Amygdala (tissue), 56 donors: ENCODE results near the gene HDLBP.
A peak's percentile ranks its signal among the peaks of the same experiment; 100 is the strongest.
"Not testable (repeated sequence)": the region's sequence is repeated elsewhere in the genome, so short reads cannot be mapped to it uniquely, and the experiment has no call there.

ENCODE experiments used
- DNase-seq, 56 donors: peaks; one replicate each; lab custom pipeline; 2025; lab: John Stamatoyannopoulos, UW

Gene HDLBP

DNA sequence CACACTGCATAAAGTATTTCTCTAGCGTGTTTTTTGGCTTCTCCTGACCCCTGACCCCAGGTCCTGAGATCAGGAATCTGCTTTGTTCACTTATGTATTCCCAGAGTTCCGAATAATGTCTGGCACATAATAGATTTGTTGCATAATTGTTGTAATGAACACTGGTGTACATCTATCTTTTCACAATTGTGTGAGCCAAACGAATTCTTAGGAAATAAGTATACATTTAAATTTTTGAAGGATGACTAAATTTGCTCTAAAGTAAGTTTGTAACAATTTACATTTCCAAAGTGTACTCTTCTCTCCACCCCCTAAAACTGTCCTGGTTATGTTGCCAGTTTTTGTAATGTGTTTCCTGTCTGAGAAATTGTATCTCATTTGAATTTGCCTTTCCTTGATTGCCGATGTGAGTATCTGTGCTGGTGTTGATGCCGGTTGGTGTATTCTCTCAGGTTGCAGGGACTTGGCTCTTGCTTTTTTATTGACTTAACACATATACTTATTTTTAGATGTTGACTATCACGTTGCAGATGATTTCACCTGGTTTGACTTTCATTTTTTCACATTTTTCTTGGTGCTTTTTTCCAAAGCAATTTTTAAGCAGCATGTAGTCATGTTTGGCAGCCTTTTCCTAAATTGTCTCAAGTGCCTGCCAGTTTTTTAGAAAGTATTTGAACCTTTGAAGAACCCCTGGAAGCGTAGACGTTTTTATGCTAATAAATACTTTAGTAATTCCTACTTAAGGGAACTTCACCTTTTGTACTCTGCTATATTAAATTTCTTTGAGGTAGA is 24.6 kb upstream of the HDLBP start:
- DNase-seq = no peak

DNA sequence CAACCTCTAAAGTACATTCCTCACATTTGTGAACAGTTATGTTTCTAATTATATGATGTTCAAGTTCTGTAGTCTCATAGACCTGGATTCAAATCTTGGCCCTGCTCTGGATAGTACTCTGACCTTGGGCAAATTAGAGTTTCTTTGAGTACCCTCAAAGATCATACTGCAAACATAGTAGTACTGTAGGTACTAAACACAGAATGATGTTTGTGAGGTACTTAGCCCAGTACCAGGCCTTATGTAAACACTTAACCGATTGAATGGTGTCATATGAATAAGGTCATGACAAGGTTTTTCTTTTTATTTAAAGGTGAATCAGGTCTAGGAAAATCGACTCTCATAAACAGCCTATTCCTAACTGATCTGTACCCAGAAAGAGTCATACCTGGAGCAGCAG is 19.3 kb upstream of the HDLBP start:
- DNase-seq = no peak

DNA sequence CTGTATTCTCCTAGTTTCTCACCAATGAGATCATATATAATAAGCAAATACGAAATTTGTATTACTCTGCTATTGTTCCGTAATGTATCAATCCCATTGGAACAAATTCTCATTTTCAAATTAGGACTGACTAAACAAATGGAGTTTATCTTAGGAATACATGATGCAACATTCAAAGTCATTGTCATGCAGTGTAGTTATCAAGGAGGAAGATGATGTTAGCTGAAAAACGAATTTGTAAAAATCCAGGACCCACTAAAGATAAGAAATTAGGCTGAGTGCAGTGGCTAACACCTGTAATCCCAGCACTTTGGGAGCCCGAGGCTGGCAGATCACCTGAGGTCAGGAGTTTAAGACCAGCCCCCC is 15.1 kb upstream of the HDLBP start:
- DNase-seq = no peak

DNA sequence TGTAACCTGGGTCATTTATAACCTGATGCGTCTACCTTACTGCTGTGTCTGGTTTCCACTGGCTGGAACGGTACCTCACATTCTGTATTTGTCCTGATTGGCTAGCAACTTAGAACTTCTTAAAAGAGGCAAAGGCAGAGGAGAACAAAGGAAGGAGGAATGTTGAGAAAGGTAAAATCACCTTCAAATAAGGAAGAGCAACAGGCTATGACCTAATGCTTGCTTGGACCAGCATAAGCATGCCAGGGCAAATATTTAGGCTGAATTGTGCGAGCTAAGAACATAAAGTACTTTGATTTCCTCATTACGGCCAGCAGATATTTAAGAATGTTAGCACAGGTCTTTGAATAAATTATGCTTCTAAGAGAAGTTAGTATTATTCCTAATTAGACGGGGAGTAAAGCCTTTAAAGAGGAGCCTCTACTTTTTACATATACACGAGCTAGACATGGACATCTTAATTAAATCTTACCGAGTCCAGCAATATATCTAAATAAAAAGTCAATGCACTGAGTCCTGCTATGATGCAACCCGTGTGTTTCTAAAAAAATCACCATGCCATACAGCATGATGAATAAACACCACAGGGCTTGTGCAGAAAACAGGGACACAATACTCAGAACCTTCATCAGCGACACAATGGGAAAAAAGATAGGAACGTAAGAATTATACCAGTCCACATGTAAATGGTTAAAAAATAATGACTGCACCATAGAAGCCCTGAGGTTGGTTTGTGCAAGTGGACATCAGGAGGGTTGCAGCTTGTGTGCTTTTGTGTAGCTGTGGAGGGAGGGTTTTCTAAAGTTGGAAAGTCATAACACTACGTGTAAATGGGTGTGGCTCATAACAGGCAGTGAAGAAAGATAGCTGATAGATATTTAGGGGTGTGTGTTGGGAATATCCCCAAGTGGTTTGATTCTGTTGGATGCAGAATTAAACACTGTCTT is 14.5 kb upstream of the HDLBP start:
- no peak for DNase-seq

DNA sequence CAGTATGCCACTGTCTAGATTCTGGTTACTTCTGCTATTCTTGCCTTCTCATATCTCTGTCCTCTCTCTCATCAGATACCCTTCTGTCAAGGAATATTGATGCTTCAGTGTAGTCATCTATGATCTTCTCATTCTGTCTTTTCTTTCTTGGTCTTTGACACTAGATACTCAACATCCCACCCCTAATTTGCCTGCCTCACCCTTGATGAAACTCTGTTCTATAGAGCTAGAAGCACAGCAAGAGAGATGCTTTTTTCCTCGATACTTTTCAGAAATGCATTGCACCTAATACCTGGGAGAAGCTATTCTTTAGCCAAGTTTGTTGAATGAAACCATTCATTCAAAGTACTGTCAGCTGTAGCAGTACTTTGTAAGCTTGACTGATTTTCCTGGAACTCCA is 9.8 kb upstream of the HDLBP start:
- DNase-seq = no peak

DNA sequence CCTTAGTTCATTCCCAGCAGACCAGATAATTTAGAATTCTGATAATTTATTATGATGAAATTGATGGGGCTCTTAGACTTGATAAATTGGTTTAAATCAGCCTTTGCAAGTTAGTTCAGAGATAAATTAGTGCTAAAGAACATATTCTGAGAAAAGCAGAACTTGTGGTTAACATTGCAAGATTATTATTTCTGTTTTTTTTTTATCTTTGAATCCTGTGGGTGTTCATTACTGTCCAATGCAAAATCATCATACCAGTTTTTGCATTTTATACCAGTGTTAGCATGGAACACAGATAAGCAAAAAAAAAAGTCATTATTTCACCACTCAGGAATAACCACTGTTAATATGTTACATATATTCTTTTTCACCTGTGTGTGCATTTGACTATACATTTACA is 9.3 kb upstream of the HDLBP start:
- no peak for DNase-seq

DNA sequence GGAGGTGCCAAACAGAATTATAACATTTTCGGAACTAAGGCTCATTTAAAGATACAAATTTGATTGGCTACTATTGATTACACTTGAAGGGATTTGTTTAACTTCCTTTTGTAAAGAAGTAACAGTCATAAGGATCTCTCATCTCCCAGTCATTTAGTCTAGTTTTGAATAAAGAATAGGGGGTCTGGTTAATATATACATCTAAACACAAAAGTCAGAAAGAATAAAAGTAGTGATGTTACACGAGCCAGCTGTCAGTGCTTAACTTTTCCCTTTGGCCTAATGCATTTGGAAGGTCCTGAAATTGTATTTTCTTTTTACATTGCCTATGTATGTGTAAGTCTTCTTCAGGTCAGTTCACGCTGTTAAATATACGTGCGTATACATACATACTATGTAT is 8.3 kb upstream of the HDLBP start:
- no peak for DNase-seq

DNA sequence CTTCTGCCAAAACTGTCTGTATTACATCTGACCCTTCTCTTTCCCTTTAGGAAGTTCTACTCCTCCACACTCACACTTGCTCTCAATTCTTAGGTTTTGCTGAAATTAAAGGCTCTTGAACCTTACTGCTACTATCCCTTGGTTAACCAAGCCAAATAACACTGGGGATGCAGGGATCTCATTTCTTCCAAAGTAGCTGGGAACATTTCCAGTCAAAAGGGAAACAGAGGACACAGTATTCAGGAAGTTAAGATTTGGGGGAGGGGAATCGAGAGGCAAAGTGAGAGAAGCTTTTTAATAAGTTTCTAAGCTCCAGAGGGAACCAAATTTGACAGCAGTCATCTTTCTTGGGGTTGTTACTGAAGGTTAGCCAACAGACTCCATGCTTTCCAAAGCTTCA is 6.4 kb upstream of the HDLBP start:
- no peak for DNase-seq

DNA sequence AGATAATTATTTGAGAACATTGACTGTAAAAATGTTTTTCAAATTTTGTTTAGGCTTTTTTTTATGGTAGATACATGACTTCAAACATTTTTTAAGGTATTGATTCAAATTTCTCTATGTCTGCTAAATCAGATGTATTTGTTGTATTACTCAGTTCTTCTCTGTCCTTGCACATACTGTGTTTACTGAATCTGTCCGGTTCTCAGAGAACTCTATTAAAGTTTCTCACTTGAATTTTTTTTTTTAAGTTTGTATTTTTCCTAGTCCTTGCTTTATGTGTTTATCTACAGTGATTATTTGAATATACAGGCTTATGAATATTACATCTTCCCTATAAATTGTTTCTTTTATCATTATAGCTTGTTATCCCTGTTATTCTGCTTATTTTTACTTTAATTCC is 5.6 kb upstream of the HDLBP start:
- no peak for DNase-seq

DNA sequence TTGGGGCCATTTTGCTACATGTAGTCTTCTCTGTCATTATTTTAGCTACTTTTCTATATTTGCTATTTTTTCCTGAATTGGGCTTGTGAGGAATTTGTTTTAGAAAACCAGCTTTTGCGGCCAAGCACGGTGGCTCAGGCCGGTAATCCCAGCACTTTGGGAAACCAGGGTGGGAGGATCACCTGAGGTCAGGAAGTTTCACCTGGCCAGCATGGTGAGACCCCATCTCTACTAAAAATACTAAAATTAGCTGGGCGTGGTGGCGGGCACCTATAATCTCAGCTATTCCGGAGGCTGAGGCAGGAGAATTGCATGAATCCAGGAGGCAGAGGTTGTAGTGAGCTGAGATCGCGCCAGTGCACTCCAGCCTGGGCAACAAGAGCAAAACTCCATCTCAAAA is 4.9 kb upstream of the HDLBP start:
- DNase-seq = no peak

DNA sequence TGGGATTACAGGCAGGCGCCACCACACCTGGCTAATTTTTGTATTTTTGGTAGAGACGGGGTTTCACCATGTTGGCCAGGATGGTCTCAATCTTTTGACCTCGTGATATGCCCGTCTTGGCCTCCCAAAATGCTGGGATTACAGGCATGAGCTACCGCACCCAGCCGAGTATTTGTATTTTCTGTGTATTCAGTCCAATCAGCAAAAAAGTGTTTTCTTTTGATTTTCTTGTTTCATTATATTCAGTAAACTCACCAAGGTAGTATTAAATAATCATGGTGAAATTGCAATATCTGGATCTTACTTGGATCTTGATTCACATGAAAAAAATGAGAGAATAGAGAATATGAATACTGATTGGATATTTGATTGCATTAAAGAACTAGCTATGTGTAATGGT is 3.4 kb upstream of the HDLBP start:
- not testable (repeated sequence) for DNase-seq

DNA sequence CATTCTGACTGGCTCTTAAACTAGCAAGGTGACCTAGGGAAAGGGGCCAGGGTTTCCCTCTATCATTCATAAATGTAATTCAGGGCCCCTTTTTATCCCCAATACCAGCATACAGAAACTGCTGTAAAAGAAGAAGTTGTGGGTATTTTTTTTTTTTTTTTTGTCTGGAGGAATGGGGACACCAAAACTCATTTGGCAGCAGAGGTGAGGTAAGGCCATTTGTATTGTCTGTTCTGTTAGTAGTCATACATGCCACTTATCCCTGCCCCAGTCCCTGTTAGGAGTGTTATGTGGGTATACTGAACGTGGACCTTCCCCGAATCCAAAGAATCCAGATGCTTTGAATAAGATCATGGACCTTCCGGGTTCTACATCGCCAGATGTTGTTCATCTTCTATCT is 1.9 kb upstream of the HDLBP start:
- no peak for DNase-seq

DNA sequence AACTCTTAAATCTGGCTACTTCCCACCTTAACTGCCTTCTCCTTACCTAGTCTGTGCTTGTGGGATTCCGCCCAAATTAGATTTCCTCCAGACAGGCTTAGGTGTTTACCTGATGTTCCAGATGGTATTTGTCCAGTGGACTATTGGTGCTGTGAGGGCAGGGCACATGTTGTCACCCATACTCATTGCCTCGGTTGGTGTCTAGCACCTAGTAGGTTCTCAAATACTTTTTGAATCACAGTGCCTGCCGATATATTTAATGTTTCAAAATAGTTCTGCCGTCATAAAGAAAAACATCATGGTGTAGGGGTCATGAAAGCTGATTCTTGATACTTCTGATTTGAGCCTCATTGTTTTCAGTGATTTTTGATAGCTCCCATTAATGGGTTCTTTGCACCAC is 1.4 kb upstream of the HDLBP start:
- no peak for DNase-seq

DNA sequence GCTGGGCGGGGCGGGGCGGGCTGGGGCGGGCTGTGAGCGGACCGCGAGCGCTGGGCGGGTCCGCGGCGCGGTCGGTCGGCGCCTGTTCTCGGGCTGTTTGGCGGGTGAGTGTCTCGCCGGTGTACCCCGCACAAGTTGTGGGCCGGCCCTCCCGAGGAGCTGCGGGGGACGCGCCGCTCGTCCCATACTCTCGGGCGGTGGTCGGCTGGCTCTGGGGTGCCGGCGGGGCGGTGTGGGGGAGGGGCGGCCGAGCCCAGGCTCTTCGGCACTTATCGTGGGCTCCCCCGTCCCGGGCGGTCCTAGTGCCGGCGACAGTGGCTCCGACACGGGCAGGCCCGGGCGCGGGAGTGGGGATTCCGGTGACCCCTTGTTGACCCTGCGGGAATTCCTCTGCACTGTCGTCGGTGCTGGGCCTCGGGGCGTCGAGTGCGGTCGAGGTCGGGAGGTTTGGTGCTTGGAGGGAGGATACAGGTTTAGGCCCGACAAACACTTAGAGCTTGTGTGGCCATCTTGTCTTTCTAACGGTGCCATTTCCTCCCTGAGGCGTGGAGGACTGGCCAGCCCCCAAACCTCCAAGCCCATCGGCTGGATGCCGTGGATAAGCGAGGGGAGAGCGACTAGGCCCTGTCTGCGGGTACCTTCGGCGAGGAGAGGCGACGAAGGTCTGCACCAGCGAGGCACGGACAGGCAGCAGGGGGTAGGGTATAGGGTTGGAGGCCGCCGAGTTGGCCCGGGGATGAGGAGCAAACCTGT is 583 bp upstream of the HDLBP start, which contains the start of gene SEPTIN2:
Gene SEPTIN2, plus strand, starts transcription at position 47 of the 753 bp plus-strand sequence. CDS start 8,308 bp downstream, outside the sequence.
- DNase-seq = peak in 52 of 56 donors; percentile 39 to 95 (median 81)

DNA sequence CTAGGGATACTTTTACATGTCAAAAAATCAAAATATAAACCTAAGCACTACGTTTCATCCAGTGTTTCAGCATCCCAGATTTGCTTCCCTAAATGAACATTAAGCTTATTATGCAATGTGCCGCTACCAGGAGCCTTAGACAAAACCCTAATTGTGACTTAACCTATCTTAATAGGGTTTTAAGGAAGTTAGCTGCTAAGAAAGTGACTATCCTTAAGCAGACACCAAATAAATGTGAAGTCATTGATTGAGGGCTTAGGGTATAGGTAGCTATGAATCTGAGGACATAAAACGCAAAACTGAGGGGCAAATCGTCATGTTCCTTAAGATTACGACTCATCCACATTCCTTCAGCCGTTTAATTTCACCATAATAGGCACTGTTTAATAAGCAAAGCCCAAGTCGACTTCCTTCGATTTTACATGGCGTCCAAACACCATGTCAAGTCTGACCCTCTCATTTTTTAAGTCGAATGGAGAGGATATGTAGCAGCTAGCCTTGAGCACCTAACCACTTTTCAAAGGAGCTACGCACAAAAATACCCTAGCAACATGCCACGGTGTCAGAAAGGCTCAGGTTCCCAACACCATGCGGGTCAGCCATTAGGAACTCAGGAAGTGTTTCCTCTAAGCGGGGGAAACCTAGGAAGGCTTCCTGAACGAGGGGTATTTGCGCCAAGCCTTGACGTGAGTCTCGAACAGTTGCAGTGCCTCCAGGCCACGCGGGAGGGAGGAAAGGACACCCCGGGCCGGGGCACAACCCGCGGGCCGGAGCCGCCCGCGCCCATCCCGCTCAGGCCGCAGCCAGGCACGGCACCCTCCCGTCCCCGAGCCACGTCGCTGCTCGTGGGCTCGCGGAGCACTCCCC is 1.0 kb downstream of the HDLBP start:
- peak in 3 of 56 donors; percentile 56 to 79 (median 60) for DNase-seq

DNA sequence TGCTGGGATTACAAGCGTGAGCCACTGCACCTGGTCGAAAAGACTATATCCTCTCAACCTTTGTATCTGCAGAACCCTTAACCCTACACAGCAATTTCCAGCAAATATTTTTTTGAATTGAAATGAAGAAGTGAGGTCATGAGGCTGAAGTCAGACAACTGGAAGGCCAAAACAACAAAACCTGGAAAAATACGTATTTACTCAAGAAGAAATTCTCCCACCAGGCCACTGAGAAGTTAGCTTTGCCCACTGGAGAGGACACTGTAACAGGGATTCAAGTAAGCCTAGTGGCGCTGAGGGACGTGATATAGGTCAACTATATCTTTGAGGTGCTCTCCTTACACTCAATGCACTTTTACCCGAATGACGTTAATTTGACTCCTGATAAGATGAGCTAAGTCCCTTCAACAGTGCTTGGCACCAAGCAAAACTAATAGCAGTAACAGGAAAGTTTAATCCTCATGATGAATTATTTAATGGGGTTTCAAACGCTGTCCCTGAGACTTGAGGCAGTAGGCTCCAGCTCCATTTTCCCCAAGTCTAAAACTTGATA is 1.9 kb downstream of the HDLBP start:
- DNase-seq = no peak

DNA sequence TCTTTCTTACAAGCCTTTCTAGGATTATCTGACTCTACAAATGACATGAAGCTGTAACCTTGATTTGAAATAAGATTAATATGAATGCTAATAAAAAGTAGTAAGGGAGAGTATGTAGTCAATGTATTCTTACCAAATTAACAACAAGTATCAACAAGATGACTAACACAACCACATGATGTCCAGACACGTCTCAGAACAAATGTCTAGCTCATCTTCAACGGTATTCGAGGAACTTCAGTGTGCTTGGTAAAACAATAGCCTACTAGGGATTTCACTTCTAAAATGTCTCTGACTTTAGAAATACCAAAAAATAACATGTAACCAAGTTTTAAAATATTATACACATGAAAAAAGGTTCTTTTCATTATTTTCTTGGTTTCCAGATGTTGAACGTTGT is 3.4 kb downstream of the HDLBP start:
- no peak for DNase-seq

DNA sequence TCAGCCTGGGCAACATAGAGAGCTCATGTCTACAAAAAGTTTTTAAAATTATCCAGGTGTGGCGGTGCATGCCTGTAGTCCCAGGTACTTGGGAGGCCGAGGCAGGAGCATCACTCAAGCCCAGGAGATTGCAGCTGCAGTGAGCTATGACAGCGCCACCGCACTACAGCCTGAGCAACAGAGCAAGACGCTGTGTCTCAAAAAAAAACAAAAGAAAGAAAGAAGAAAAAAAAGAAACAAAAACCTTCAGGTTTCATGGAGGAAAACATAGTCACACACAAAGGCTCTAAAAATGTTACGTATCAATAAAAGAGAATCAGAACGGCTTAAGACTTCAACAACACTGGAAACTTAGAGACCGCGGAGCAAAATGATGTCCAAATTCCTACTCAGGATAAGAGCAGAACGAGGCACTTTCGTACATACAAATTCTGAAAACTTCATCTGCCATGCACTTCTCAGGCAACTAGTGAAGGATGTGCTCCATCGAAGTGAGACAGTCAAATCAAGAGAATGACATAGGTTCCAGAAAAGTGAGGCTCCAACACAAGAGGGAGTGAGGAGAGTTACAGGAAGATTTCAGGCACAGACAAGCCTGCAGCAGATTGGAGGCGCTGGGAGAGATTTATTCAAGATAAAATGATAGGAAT is 4.4 kb downstream of the HDLBP start:
- no peak for DNase-seq

DNA sequence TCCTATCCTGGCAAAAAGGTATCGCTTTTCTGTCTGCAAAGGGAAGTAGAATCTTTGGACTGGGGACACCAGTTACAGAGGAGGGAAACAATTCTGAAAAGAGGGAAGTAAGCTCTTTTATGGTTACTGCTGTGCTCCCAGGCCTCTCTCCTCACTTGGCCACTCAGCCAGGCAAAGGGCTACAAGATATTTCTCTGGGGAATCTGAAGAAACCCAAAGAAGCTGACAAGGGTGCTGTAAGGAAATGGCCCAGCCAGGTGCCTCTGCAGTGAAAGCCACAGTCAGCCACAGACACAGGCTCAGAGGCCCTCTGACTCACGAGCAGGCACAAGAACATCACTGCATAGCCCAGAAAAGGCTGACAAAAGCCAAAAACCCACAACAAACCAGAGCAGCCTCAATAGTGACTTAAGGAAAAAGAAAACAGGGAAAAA is 5.8 kb downstream of the HDLBP start:
- DNase-seq = no peak
